Peyer's patch (tissue), 4 donors: ENCODE data around the gene ANKRD55. TPM values are rescaled to one million over a fixed set of nuclear protein-coding genes. Genes with fewer than 3 reads are reported as not detected.
"Not testable (repeated sequence)": the region's sequence is repeated elsewhere in the genome, so short reads cannot be mapped to it uniquely, and the experiment has no call there.

Experiments
- DNase-seq, 3 donors: peaks; one replicate each; pipeline ENCODE4 v3.0.0-alpha.2; 2017 to 2019
- H3K27ac ChIP-seq, 4 donors: fragments of 200-600 bp; sonication (generic); one replicate each; pipeline ENCODE4 v1.5.1; 2016 to 2019
- H3K27me3 ChIP-seq, 2 donors: fragments of 200-600 bp; sonication (generic); one replicate each; pipeline ENCODE4 v1.5.1; 2019
- H3K36me3 ChIP-seq, 3 donors: fragments of 200-600 bp; sonication (generic); one replicate each; pipeline ENCODE4 v1.5.1; 2016 to 2019
- H3K4me1 ChIP-seq, 4 donors: fragments of 200-600 bp; sonication (generic); one replicate each; pipeline ENCODE4 v1.5.1; 2016 to 2019
- H3K4me3 ChIP-seq, 4 donors: fragments of 200-600 bp; sonication (generic); 1 replicate in 3 of 4; 2 replicates in 1 of 4; pipeline ENCODE4 v1.5.1; 2016 to 2019; ENCODE audit warnings: mild to moderate bottlenecking in 1 of 4
- H3K9me3 ChIP-seq, 4 donors: fragments of 200-600 bp; sonication (generic); one replicate each; pipeline ENCODE4 v1.5.1; 2016 to 2019; ENCODE audit warnings: mild to moderate bottlenecking in 1 of 4
- CTCF ChIP-seq, 6 experiments: fragments of 450-650 bp in 4 of 6; fragments of 200-600 bp in 2 of 6; sonication (generic) in 1 of 6; IDR thresholded peaks; one replicate each; pipeline ENCODE4 v1.5.1; 2017 to 2019; ENCODE audit warnings: antibody characterized with exemption in 6 of 6, mild to moderate bottlenecking in 3 of 6, moderate library complexity in 1 of 6
- POLR2A ChIP-seq, 2 donors: fragments of 450-650 bp; IDR thresholded peaks; one replicate each; pipeline ENCODE4 v1.5.1; 2017; ENCODE audit warnings: antibody characterized with exemption in 2 of 2, mild to moderate bottlenecking in 2 of 2, moderate library complexity in 2 of 2
- total RNA-seq, 4 donors: library from RNA; depleted of rRNA; stranded (reverse); fragments of >200 nt; gene quantifications; one replicate each; pipeline ENCODE4 v1.1.0, GENCODE V29; 2016

The ANKRD55 gene
- total RNA-seq, 4 donors from 2014 or later = 0.80 to 8.3 TPM; not detected in 2

- Histone ChIP-seq H3K4me1 (no peaks in the 10 kb centered on the region), H3K9me3 (no peaks in the 10 kb centered on the region), H3K27ac (no peak overlapping the region), H3K4me3 (no peak overlapping the region), H3K27me3 (no peaks in the 10 kb centered on the region), H3K36me3 (no peaks in the 10 kb centered on the region)
- DNase-seq = no peak
- TF ChIP-seq CTCF (IDR thresholded peaks at IDR 0.05) = no peak
Observed at GRCh38 chr5:56106837-56107236, 126.3 kb downstream of the ANKRD55 start.

GRCh38 chr5:56105511-56106291 lies 127.4 kb downstream of the ANKRD55 start:
- no peaks in the 10 kb centered on the region for H3K9me3 ChIP-seq
- H3K4me3 ChIP-seq = no peak overlapping the region
- no peak for DNase-seq
- no peaks in the 10 kb centered on the region for H3K36me3 ChIP-seq
- TF ChIP-seq POLR2A (IDR thresholded peaks at IDR 0.05) (no peak), CTCF (IDR thresholded peaks at IDR 0.05) (no peak)
- no peak overlapping the region for H3K27ac ChIP-seq
- no peaks in the 10 kb centered on the region for H3K27me3 ChIP-seq
- H3K4me1 ChIP-seq = no peaks in the 10 kb centered on the region

GRCh38 chr5:56102889-56103288 lies 130.2 kb downstream of the ANKRD55 start:
- Histone ChIP-seq H3K4me1 (no peaks in the 10 kb centered on the region), H3K4me3 (no peak overlapping the region), H3K27me3 (no peaks in the 10 kb centered on the region), H3K27ac (no peak overlapping the region), H3K36me3 (no peaks in the 10 kb centered on the region), H3K9me3 (no peaks in the 10 kb centered on the region)
- no peak for DNase-seq
- TF ChIP-seq CTCF (IDR thresholded peaks at IDR 0.05) (no peak), POLR2A (IDR thresholded peaks at IDR 0.05) (no peak)

- not testable (repeated sequence) for H3K4me3 ChIP-seq, DNase-seq, H3K9me3 ChIP-seq, H3K4me1 ChIP-seq, H3K27ac ChIP-seq, H3K36me3 ChIP-seq, H3K27me3 ChIP-seq
Observed at GRCh38 chr5:56102207-56102606, 130.9 kb downstream of the ANKRD55 start.

GRCh38 chr5:56101180-56101579 lies 131.9 kb downstream of the ANKRD55 start:
- Histone ChIP-seq H3K4me3 (no peak overlapping the region), H3K36me3 (no peaks in the 10 kb centered on the region), H3K27me3 (no peaks in the 10 kb centered on the region), H3K9me3 (no peaks in the 10 kb centered on the region), H3K4me1 (no peaks in the 10 kb centered on the region), H3K27ac (peak overlapping the region in 1 of 4 donors; percentile 50)
- TF ChIP-seq POLR2A (IDR thresholded peaks at IDR 0.05) (no peak), CTCF (IDR thresholded peaks at IDR 0.05) (no peak)
- DNase-seq = no peak

- Histone ChIP-seq H3K9me3 (no peaks in the 10 kb centered on the region), H3K36me3 (no peaks in the 10 kb centered on the region), H3K27ac (peak overlapping the region in 1 of 4 donors; percentile 50), H3K4me3 (no peak overlapping the region), H3K27me3 (no peaks in the 10 kb centered on the region), H3K4me1 (no peaks in the 10 kb centered on the region)
- no peak for DNase-seq
- TF ChIP-seq CTCF (IDR thresholded peaks at IDR 0.05) = no peak
- no peak for TF ChIP-seq POLR2A (IDR thresholded peaks at IDR 0.05)
Observed at GRCh38 chr5:56100439-56101176, 132.5 kb downstream of the ANKRD55 start.
